SJSA1 (cell line): ENCODE data around the gene DENND2A. TPM values are rescaled to one million over a fixed set of nuclear protein-coding genes. Genes with fewer than 3 reads are reported as not detected.
"Not testable (repeated sequence)": the region's sequence is repeated elsewhere in the genome, so short reads cannot be mapped to it uniquely, and the experiment has no call there.

Experiments
- DNase-seq, 2 experiments: peaks; one replicate each; pipeline ENCODE4 v3.0.0-alpha.2; 2015 to 2020; ENCODE audit warnings: low spot score in 2 of 2, low read depth in 1 of 2
- H3K27ac ChIP-seq: fragments of 250-450 bp; sonication (Bioruptor Pico); 2 replicates; pipeline ENCODE4 v1.5.1; 2020; ENCODE audit warnings: mild to moderate bottlenecking, moderate library complexity
- H3K27me3 ChIP-seq: fragments of 250-450 bp; sonication (Bioruptor Pico); replicated peaks from 2 replicates; pipeline ENCODE4 v1.5.1; 2020; ENCODE audit warnings: mild to moderate bottlenecking, moderate library complexity
- H3K36me3 ChIP-seq: fragments of 250-450 bp; sonication (Bioruptor Pico); 2 replicates; pipeline ENCODE4 v1.5.1; 2020; ENCODE audit warnings: mild to moderate bottlenecking
- H3K4me1 ChIP-seq: fragments of 250-450 bp; sonication (Bioruptor Pico); replicated peaks from 2 replicates; pipeline ENCODE4 v1.6.1; 2021; ENCODE audit warnings: mild to moderate bottlenecking
- H3K4me3 ChIP-seq: fragments of 250-450 bp; sonication (Bioruptor Pico); 2 replicates; pipeline ENCODE4 v1.5.1; 2020; ENCODE audit warnings: mild to moderate bottlenecking
- H3K9me3 ChIP-seq: fragments of 250-450 bp; sonication (Bioruptor Pico); replicated peaks from 2 replicates; pipeline ENCODE4 v1.5.1; 2020; ENCODE audit warnings: mild to moderate bottlenecking
- total RNA-seq: library from RNA; depleted of rRNA; stranded (reverse); fragments of >200 nt; shearing (Covaris generic); gene quantifications from 2 replicates; pipeline ENCODE4 v1.2.3, GENCODE V29; 2014

DENND2A gene
- total RNA-seq, 1 experiment from 2014 or later = 10.2 TPM

- peaks cover 10% of the 10 kb centered on the region for H3K4me1 ChIP-seq
- H3K27ac ChIP-seq = no peak overlapping the region
- no peak for DNase-seq
- no peaks in the 10 kb centered on the region for H3K36me3 ChIP-seq
- H3K4me3 ChIP-seq = no peak overlapping the region
- H3K9me3 ChIP-seq = no peaks in the 10 kb centered on the region
- no peaks in the 10 kb centered on the region for H3K27me3 ChIP-seq
Observed at GRCh38 chr7:140677496-140677895, 36.9 kb upstream of the DENND2A start.

GRCh38 chr7:140676956-140677355 is 36.3 kb upstream of the DENND2A start:
- not testable (repeated sequence) for H3K4me3 ChIP-seq, H3K9me3 ChIP-seq, H3K27ac ChIP-seq, H3K36me3 ChIP-seq, DNase-seq, H3K27me3 ChIP-seq
- H3K4me1 ChIP-seq = peaks cover 14% of the 10 kb centered on the region

- Histone ChIP-seq H3K9me3 (no peaks in the 10 kb centered on the region), H3K4me3 (no peak overlapping the region), H3K36me3 (no peaks in the 10 kb centered on the region), H3K4me1 (peaks cover 14% of the 10 kb centered on the region), H3K27ac (no peak overlapping the region), H3K27me3 (no peaks in the 10 kb centered on the region)
- DNase-seq = no peak
Observed at GRCh38 chr7:140676306-140676705, 35.7 kb upstream of the DENND2A start.

GRCh38 chr7:140675726-140676125 is 35.1 kb upstream of the DENND2A start:
- H3K9me3 ChIP-seq = no peaks in the 10 kb centered on the region
- DNase-seq = no peak
- H3K4me3 ChIP-seq = no peak overlapping the region
- H3K27ac ChIP-seq = no peak overlapping the region
- H3K36me3 ChIP-seq = no peaks in the 10 kb centered on the region
- peaks cover 14% of the 10 kb centered on the region for H3K4me1 ChIP-seq
- H3K27me3 ChIP-seq = no peaks in the 10 kb centered on the region

DNA sequence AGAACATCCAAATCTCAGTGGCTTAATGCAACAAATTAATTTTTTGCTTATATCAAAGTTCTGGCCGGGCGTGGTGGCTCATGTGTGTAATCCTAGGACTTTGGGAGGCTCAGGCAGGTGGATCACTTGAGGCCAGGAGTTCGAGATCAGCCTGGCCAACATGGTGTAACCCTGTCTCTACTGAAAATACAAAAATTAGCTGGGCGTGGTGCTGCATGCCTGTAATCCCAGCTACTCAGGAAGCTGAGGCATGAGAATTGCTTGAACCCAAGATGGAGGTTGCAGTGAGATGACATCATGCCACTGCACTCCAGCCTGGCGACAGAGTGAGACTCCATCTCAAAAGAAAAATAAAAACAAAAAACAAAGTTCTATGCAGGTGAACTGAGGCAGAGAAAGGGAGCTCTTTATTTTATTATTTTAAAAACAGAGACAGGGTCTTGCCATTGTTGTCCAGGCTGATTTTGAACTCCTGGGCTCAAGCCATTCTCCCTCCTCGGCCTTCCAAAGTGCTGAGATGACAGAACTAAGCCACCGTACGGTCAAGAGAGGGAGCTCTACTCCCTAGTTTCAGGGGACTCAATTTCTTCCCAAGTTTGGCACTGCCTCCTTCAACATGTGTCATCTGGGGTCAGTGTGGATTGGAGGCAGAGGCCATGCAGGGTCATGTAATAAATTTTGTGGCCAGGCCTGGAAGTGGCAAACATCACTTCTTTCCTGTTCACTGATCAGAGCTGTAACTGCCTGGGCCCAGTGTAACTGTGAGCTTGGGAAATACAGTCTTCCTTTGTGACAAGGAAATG is 34.5 kb upstream of the DENND2A start:
- no peaks in the 10 kb centered on the region for H3K36me3 ChIP-seq
- DNase-seq = peak in 1 of 2 experiments; percentile 29
- no peak overlapping the region for H3K27ac ChIP-seq
- H3K4me3 ChIP-seq = no peak overlapping the region
- no peaks in the 10 kb centered on the region for H3K27me3 ChIP-seq
- no peaks in the 10 kb centered on the region for H3K9me3 ChIP-seq
- peaks cover 14% of the 10 kb centered on the region for H3K4me1 ChIP-seq

GRCh38 chr7:140674356-140674800 is 33.8 kb upstream of the DENND2A start:
- Histone ChIP-seq H3K36me3 (no peaks in the 10 kb centered on the region), H3K27ac (no peak overlapping the region), H3K27me3 (no peaks in the 10 kb centered on the region), H3K9me3 (no peaks in the 10 kb centered on the region), H3K4me1 (peaks cover 14% of the 10 kb centered on the region), H3K4me3 (no peak overlapping the region)
- DNase-seq = no peak

- Histone ChIP-seq H3K9me3 (no peaks in the 10 kb centered on the region), H3K4me1 (peaks cover 14% of the 10 kb centered on the region), H3K36me3 (no peaks in the 10 kb centered on the region), H3K4me3 (peak overlapping the region; percentile 83; the same call in 1 of the 2 replicates), H3K27me3 (no peaks in the 10 kb centered on the region), H3K27ac (no peak overlapping the region)
- DNase-seq = no peak
Observed at GRCh38 chr7:140673774-140674155, 33.2 kb upstream of the DENND2A start.

GRCh38 chr7:140673063-140673773 is 32.6 kb upstream of the DENND2A start:
- H3K4me1 ChIP-seq = peaks cover 14% of the 10 kb centered on the region
- peak in 1 of 2 experiments; percentile 32 for DNase-seq
- no peak overlapping the region for H3K27ac ChIP-seq
- no peaks in the 10 kb centered on the region for H3K36me3 ChIP-seq
- H3K27me3 ChIP-seq = no peaks in the 10 kb centered on the region
- H3K9me3 ChIP-seq = no peaks in the 10 kb centered on the region
- H3K4me3 ChIP-seq = peak overlapping the region; percentile 83

GRCh38 chr7:140672382-140673062 is 31.9 kb upstream of the DENND2A start, which contains the start of gene ADCK2:
ADCK2 (plus strand) TSS chr7:140672945; CDS start chr7:140673331, 386 bp downstream.
- H3K27ac ChIP-seq = no peak within 1 kb of the TSS

DNA sequence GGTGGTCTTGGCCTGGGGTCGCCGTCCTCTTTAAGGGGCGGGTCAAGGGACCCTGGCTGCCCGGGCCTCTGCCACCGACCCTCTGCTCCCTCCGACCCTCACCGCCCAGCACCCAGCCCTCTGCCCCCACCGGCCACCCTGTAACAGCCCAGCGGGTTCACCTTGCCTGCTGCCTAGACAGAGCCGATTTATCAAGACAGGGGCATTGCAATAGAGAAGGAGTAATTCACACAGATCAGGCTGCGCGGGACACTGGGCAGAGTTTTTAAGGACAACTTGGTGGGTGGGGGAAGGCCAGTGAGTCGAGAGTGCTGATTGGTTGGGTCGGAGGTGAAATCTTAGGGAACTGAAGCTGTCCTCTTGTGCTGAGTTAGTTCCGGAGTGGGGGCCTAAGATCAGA is 31.4 kb upstream of the DENND2A start:
- Histone ChIP-seq H3K4me3 (no peak overlapping the region), H3K27me3 (no peaks in the 10 kb centered on the region), H3K36me3 (no peaks in the 10 kb centered on the region), H3K9me3 (no peaks in the 10 kb centered on the region), H3K27ac (no peak overlapping the region), H3K4me1 (peaks cover 14% of the 10 kb centered on the region)
- no peak for DNase-seq

More at GRCh38 chr7:140672382-140673062, 31.9 kb upstream of the DENND2A start, which contains the start of gene ADCK2:
- Histone ChIP-seq H3K4me3 (peak within 1 kb of the TSS; percentile 83), H3K27me3 (no peaks in the 10 kb centered on the region), H3K4me1 (peaks cover 14% of the 10 kb centered on the region), H3K9me3 (no peaks in the 10 kb centered on the region), H3K36me3 (no peaks in the 10 kb centered on the region)
- DNase-seq = no peak

- H3K4me3 ChIP-seq = no peak overlapping the region
- peaks cover 14% of the 10 kb centered on the region for H3K4me1 ChIP-seq
- no peaks in the 10 kb centered on the region for H3K27me3 ChIP-seq
- no peaks in the 10 kb centered on the region for H3K36me3 ChIP-seq
- DNase-seq = no peak
- H3K9me3 ChIP-seq = no peaks in the 10 kb centered on the region
- H3K27ac ChIP-seq = no peak overlapping the region
Observed at GRCh38 chr7:140670343-140670935, 29.8 kb upstream of the DENND2A start.

DNA sequence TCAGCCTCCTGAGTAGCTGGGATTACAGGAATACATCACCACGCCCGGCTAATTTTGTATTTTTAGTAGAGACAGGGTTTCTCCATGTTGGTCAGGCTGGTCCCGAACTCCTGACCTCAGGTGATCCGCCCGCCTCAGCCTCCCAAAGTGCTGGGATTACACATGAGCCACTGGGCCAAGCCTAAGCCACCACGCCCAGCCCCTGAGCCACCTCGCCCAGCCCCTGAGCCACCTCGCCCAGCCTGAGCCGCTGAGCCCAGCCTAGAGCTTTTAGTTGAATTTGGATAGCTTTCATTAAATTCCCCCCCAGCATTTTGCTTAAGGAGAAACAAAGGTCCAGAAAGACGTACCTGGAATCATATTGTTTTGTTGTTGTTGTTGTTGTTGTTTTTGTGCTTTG is 29.2 kb upstream of the DENND2A start:
- H3K4me1 ChIP-seq = peaks cover 14% of the 10 kb centered on the region
- not testable (repeated sequence) for H3K27ac ChIP-seq, H3K36me3 ChIP-seq, H3K4me3 ChIP-seq, H3K9me3 ChIP-seq, DNase-seq, H3K27me3 ChIP-seq

DNA sequence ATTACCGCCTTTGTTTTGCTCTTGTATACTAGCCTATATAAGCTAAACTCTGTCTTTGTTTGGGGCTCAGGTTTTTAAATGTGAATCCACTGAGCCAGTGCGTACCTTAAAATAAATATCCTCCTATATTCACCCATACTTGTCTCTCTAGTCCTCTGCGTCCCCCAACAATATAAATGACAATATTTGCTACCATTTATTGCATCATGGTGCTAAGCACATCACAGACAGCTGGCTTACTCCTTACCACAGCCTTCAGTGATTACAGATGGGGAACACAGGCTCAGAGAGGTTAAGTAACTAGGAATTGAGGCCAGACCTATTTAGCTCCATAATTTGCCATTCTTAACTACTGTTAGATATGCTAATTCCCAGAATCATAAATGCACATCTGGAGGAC is 28.7 kb upstream of the DENND2A start:
- Histone ChIP-seq H3K4me1 (peaks cover 14% of the 10 kb centered on the region), H3K4me3 (no peak overlapping the region), H3K9me3 (no peaks in the 10 kb centered on the region), H3K27me3 (no peaks in the 10 kb centered on the region), H3K27ac (no peak overlapping the region), H3K36me3 (no peaks in the 10 kb centered on the region)
- DNase-seq = no peak
